Small intestine (tissue), 7 donors: Measurements from ENCODE around the gene MYZAP. TPM values are rescaled to one million over a fixed set of nuclear protein-coding genes. Genes with fewer than 3 reads are reported as not detected.

Source experiments
- DNase-seq, 2 donors: peaks; one replicate each; pipeline versions ENCODE4 v3.0.0 to v3.0.0-alpha.2; 2013
- FAIRE-seq: peaks from 2 replicates; lab custom pipeline; 2012; peaks lifted over from hg19 to GRCh38; lab: Jason Lieb, UNC
- H3K27ac ChIP-seq, 3 donors: one replicate each; pipeline ENCODE4 v1.5.1; 2013; ENCODE audit warnings: low read length in 2 of 3, mild to moderate bottlenecking in 2 of 3, control low read depth in 1 of 3, inconsistent platforms in 1 of 3, low read depth in 1 of 3, moderate library complexity in 1 of 3
- H3K27me3 ChIP-seq, 3 donors: one replicate each; pipeline ENCODE4 v1.6.1; 2013; ENCODE audit warnings: low read length in 3 of 3, inconsistent platforms in 1 of 3; ENCODE audit not compliant: control insufficient read depth in 3 of 3, insufficient read depth in 3 of 3
- H3K36me3 ChIP-seq, 3 donors: one replicate each; pipeline ENCODE4 v1.6.1; 2013; ENCODE audit warnings: low read length in 3 of 3, inconsistent platforms in 1 of 3, low read depth in 1 of 3, mild to moderate bottlenecking in 1 of 3, moderate library complexity in 1 of 3; ENCODE audit not compliant: control insufficient read depth in 3 of 3, insufficient read depth in 2 of 3
- H3K4me1 ChIP-seq, 3 donors: one replicate each; pipeline ENCODE4 v1.6.1; 2013; ENCODE audit warnings: low read length in 2 of 3, inconsistent platforms in 1 of 3, low read depth in 1 of 3, mild to moderate bottlenecking in 1 of 3, moderate library complexity in 1 of 3; ENCODE audit not compliant: control insufficient read depth in 3 of 3, insufficient read depth in 2 of 3
- H3K4me3 ChIP-seq, 3 donors: one replicate each; pipeline ENCODE4 v1.5.1; 2013; ENCODE audit warnings: low read length in 3 of 3, control low read depth in 1 of 3, inconsistent platforms in 1 of 3, low read depth in 1 of 3, mild to moderate bottlenecking in 1 of 3, moderate library complexity in 1 of 3
- H3K9me3 ChIP-seq, 2 donors: one replicate each; pipeline ENCODE4 v1.6.1; 2013; ENCODE audit warnings: low read depth in 1 of 2, low read length in 1 of 2; ENCODE audit not compliant: control insufficient read depth in 2 of 2, insufficient read depth in 1 of 2
- WGBS, 3 donors: extraction: QIAGEN DNeasy Blood & Tissue Kit; methylation state at CpG; one replicate each; pipeline ENCODE4 v1.1.7; 2013; 5-methylcytosine and 5-hydroxymethylcytosine counted together
- polyA plus RNA-seq, 4 donors: library from polyadenylated mRNA; stranded (reverse) in 3 of 4; unstranded in 1 of 4; fragments of 200-250 nt in 3 of 4; fragments of 120-200 nt in 1 of 4; gene quantifications; one replicate each; pipeline versions ENCODE4 v1.2.1 to v1.2.3, GENCODE V29; 2013
- donor health status: healthy with polysubstance abuse.
- donor health status: control.
- donor health status: control.
- donor health status: Bipolar disorder and iron deficiency.
- donor health status: healthy.

MYZAP gene
- polyA plus RNA-seq, 4 donors: 12.8 to 38.6 (median 28.5) TPM

- 77 to 80% (median 80%) methylated on average over 12 of the region's 12 CpGs for WGBS, 3 donors
- Histone ChIP-seq H3K27me3 (no peaks in the 10 kb centered on the region), H3K4me3 (peak overlapping the region; percentile 52 to 89 (median 68)), H3K27ac (peak overlapping the region; percentile 62 to 97 (median 84)), H3K9me3 (no peaks in the 10 kb centered on the region), H3K4me1 (peaks cover 0 to 9% (median 2%) of the 10 kb centered on the region in 3 donors), H3K36me3 (peaks cover 3 to 7% (median 3%) of the 10 kb centered on the region in 3 donors)
- FAIRE-seq (no peak), DNase-seq (peak in 1 of 2 donors; percentile 11)
Measured at GRCh38 chr15:57705746-57706404, 114.2 kb downstream of the MYZAP start.

GRCh38 chr15:57706405-57707209, 114.9 kb downstream of the MYZAP start, which contains the start of gene POLR2M:
POLR2M (plus strand) TSS chr15:57706714; CDS start chr15:57706843, 129 bp downstream.
- Histone ChIP-seq H3K27me3 (no peaks in the 10 kb centered on the region), H3K4me1 (peaks cover 0 to 9% (median 2%) of the 10 kb centered on the region in 3 donors), H3K36me3 (peaks cover 7 to 8% (median 8%) of the 10 kb centered on the region in 3 donors), H3K27ac (peak within 1 kb of the TSS; percentile 84 to 97 (median 84)), H3K9me3 (no peaks in the 10 kb centered on the region), H3K4me3 (peak within 1 kb of the TSS; percentile 68 to 93 (median 89))
- no peak for FAIRE-seq
- WGBS, 3 donors: 0 to 4% (median 3%) methylated on average over 69 to 70 of the region's 70 CpGs
- DNase-seq: peak; percentile 95 to 98

- FAIRE-seq (no peak), DNase-seq (peak; percentile 15 to 30)
- Histone ChIP-seq H3K4me1 (peaks cover 0 to 9% (median 2%) of the 10 kb centered on the region in 3 donors), H3K4me3 (peak overlapping the region in 1 of 3 donors; percentile 89), H3K27me3 (no peaks in the 10 kb centered on the region), H3K27ac (no peak overlapping the region), H3K36me3 (peaks cover 10 to 14% (median 13%) of the 10 kb centered on the region in 3 donors), H3K9me3 (no peaks in the 10 kb centered on the region)
- 27 to 51% (median 47%) methylated on average over 4 of the region's 4 CpGs for WGBS, 3 donors
Measured at GRCh38 chr15:57708047-57708446, 116.3 kb downstream of the MYZAP start.

DNA sequence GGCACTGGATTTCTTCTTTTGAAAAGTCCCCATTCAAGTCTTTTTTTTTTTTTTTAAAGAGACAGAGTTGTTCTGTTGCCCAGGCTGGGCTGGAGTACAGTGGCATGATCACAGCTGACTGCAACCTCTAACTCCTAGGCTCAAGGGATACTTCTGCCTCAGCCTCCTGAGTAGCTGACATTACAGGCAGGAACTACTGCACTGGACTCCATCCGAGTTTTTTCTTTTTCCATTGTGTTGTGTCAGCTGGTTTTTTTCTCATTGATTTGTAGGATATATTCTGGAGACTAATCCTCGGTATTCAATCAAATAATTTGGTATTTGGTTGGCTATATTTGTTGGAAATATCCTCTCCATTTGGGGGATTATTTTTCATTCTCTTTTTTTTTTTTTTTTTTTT, 126.6 kb downstream of the MYZAP start:
- WGBS, 3 donors: 81 to 96% (median 91%) methylated on average over 2 of the region's 2 CpGs
- FAIRE-seq (no peak), DNase-seq (no peak)
- H3K36me3 ChIP-seq: peaks cover 4 to 13% (median 5%) of the 10 kb centered on the region in 3 donors
- H3K27ac ChIP-seq: no peak overlapping the region
- H3K4me3 ChIP-seq: no peak overlapping the region
- H3K9me3 ChIP-seq: peaks cover 0 to 3% of the 10 kb centered on the region in 2 donors
- H3K4me1 ChIP-seq: peaks cover 0 to 2% (median 0%) of the 10 kb centered on the region in 3 donors
- H3K27me3 ChIP-seq: no peaks in the 10 kb centered on the region

DNA sequence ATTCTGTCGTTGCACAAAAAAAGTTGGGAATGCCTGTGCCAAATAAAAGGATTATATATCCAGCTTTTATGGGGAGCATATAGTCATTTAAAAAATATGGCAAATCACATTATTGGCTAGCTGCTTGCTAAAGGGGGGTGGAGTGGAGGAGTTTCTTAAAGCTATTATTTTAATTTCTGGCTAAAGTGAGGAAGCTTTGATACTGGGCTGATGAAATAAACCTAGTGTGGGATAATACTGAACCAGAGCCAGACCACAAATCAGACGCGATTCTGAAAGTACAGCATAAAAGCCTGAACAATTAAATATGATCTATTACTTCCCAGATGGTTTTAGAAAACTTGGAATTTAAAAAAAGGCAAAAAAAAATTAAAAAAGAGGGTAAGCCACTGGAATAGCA, 129.2 kb downstream of the MYZAP start:
- Histone ChIP-seq H3K36me3 (peaks cover 0 to 8% (median 0%) of the 10 kb centered on the region in 3 donors), H3K4me3 (no peak overlapping the region), H3K27ac (no peak overlapping the region), H3K27me3 (no peaks in the 10 kb centered on the region), H3K4me1 (peaks cover 0 to 2% (median 0%) of the 10 kb centered on the region in 3 donors), H3K9me3 (peaks cover 0 to 7% of the 10 kb centered on the region in 2 donors)
- 62 to 90% (median 71%) methylated on average over 3 of the region's 3 CpGs for WGBS, 3 donors
- FAIRE-seq (no peak), DNase-seq (no peak)

GRCh38 chr15:57726411-57726810, 134.7 kb downstream of the MYZAP start:
- H3K4me3 ChIP-seq: no peak overlapping the region
- peaks cover 0 to 3% (median 0%) of the 10 kb centered on the region in 3 donors for H3K36me3 ChIP-seq
- H3K27me3 ChIP-seq: no peaks in the 10 kb centered on the region
- peaks cover 0 to 5% of the 10 kb centered on the region in 2 donors for H3K9me3 ChIP-seq
- no peak overlapping the region for H3K27ac ChIP-seq
- FAIRE-seq (no peak), DNase-seq (no peak)
- no peaks in the 10 kb centered on the region for H3K4me1 ChIP-seq
- WGBS, 3 donors: 78 to 96% (median 94%) methylated on average over 3 of the region's 3 CpGs

- Histone ChIP-seq H3K36me3 (peaks cover 0 to 3% (median 0%) of the 10 kb centered on the region in 3 donors), H3K4me3 (no peak overlapping the region), H3K9me3 (peaks cover 0 to 5% of the 10 kb centered on the region in 2 donors), H3K27me3 (no peaks in the 10 kb centered on the region), H3K27ac (no peak overlapping the region), H3K4me1 (no peaks in the 10 kb centered on the region)
- DNase-seq (no peak), FAIRE-seq (no peak)
- WGBS, 3 donors: 93 to 98% (median 95%) methylated on average over 6 of the region's 6 CpGs
Measured at GRCh38 chr15:57727031-57727430, 135.3 kb downstream of the MYZAP start.

- Histone ChIP-seq H3K9me3 (peaks cover 0 to 5% of the 10 kb centered on the region in 2 donors), H3K27ac (no peak overlapping the region), H3K4me3 (no peak overlapping the region), H3K36me3 (peaks cover 0 to 3% (median 0%) of the 10 kb centered on the region in 3 donors), H3K4me1 (no peaks in the 10 kb centered on the region), H3K27me3 (no peaks in the 10 kb centered on the region)
- no peak for DNase-seq
- no peak for FAIRE-seq
- 94 to 98% (median 97%) methylated on average over 8 of the region's 8 CpGs for WGBS, 3 donors
Measured at GRCh38 chr15:57728436-57728835, 136.7 kb downstream of the MYZAP start.
